ENCODE data around the gene IL22RA1. TPM values are rescaled to one million over a fixed set of nuclear protein-coding genes. Genes with fewer than 3 reads are reported as not detected.
A peak's percentile ranks its signal among the peaks of the same experiment; 100 is the strongest.

The IL22RA1 gene
- total RNA-seq, 1 donor from 2014 or later: 0.87 TPM

GRCh38 chr1:24181619-24182018 lies 38.7 kb upstream of the IL22RA1 start:
- ATAC-seq (peak; percentile 54), DNase-seq (no peak)
- no peaks in the 10 kb centered on the region for H3K36me3 ChIP-seq
- H3K27me3 ChIP-seq: no peaks in the 10 kb centered on the region
- H3K4me1 ChIP-seq: peaks cover 4% of the 10 kb centered on the region
- H3K27ac ChIP-seq: no peak overlapping the region
- no peaks in the 10 kb centered on the region for H3K9me3 ChIP-seq
- intact Hi-C loops (cut with DNase I): no loop called here
- TF ChIP-seq CTCF (IDR thresholded peaks at IDR 0.05): no peak
- no peak overlapping the region for H3K4me3 ChIP-seq

GRCh38 chr1:24180676-24181075 lies 37.7 kb upstream of the IL22RA1 start:
- no peak for ATAC-seq
- no peak for DNase-seq
- H3K36me3 ChIP-seq: no peaks in the 10 kb centered on the region
- intact Hi-C loops (cut with DNase I): no loop called here
- H3K27ac ChIP-seq: no peak overlapping the region
- H3K4me3 ChIP-seq: no peak overlapping the region
- no peaks in the 10 kb centered on the region for H3K4me1 ChIP-seq
- TF ChIP-seq CTCF (IDR thresholded peaks at IDR 0.05): no peak
- no peaks in the 10 kb centered on the region for H3K27me3 ChIP-seq
- no peaks in the 10 kb centered on the region for H3K9me3 ChIP-seq

GRCh38 chr1:24179251-24179840 lies 36.4 kb upstream of the IL22RA1 start:
- Histone ChIP-seq H3K4me1 (no peaks in the 10 kb centered on the region), H3K36me3 (no peaks in the 10 kb centered on the region), H3K27ac (no peak overlapping the region), H3K9me3 (no peaks in the 10 kb centered on the region), H3K27me3 (no peaks in the 10 kb centered on the region), H3K4me3 (no peak overlapping the region)
- no peak for TF ChIP-seq CTCF (IDR thresholded peaks at IDR 0.05)
- DNase-seq (no peak), ATAC-seq (peak; percentile 21)
- intact Hi-C loops (cut with DNase I): no loop called here

- Histone ChIP-seq H3K27me3 (no peaks in the 10 kb centered on the region), H3K36me3 (no peaks in the 10 kb centered on the region), H3K27ac (no peak overlapping the region), H3K9me3 (no peaks in the 10 kb centered on the region), H3K4me3 (no peak overlapping the region), H3K4me1 (no peaks in the 10 kb centered on the region)
- ATAC-seq (no peak), DNase-seq (no peak)
- intact Hi-C loops (cut with DNase I): no loop called here
- TF ChIP-seq CTCF (IDR thresholded peaks at IDR 0.05): no peak
These were observed 35.5 kb upstream of the IL22RA1 start for GRCh38 chr1:24178407-24178806.

- Histone ChIP-seq H3K9me3 (no peaks in the 10 kb centered on the region), H3K4me3 (no peak overlapping the region), H3K4me1 (no peaks in the 10 kb centered on the region), H3K36me3 (no peaks in the 10 kb centered on the region), H3K27ac (no peak overlapping the region), H3K27me3 (no peaks in the 10 kb centered on the region)
- DNase-seq (no peak), ATAC-seq (no peak)
- intact Hi-C loops (cut with DNase I): no loop called here
- TF ChIP-seq CTCF (IDR thresholded peaks at IDR 0.05): no peak
These were observed 34.2 kb upstream of the IL22RA1 start for GRCh38 chr1:24177161-24177560.

All from upper lobe of right lung (tissue), 1 donor.